HCT116 (cell line): ENCODE results near the gene FOXN3. TPM values are rescaled to one million over a fixed set of nuclear protein-coding genes. Genes with fewer than 3 reads are reported as not detected.

Source experiments
- ATAC-seq: fragments of 200-7000 bp; cut with Tn5 transposase; 2 replicates; pipeline ENCODE4 v1.9.1; 2020; ENCODE audit warnings: mild to moderate bottlenecking, moderate library complexity
- BruUV-seq: library from RNA; stranded (reverse); fragments of 400-500 nt; replicated peaks from 2 replicates; lab custom pipeline; 2021; lab: Mats Ljungman, UMichigan
- CTCF ChIA-PET: fragments of 300-600 bp; sonication (Branson Sonifier 250); formaldehyde crosslinking; loops from one replicate; lab custom pipeline; 2021; ENCODE audit warnings: antibody characterized with exemption; lab: Charles Lee
- POLR2A ChIA-PET: fragments of 300-600, 350-600 bp; sonication (Branson Sonifier 250); formaldehyde crosslinking; loops from one replicate; lab custom pipeline; 2021; ENCODE audit warnings: antibody characterized with exemption; lab: Charles Lee
- RAD21 ChIA-PET, 2 experiments: fragments of 300-600 bp; sonication (Branson Sonifier 250); formaldehyde crosslinking; loops; one replicate each; lab custom pipeline; 2023; ENCODE audit warnings: low total read pairs in 2 of 2; ENCODE audit not compliant: uncharacterized antibody in 2 of 2, unreplicated experiment in 2 of 2, low non-redundant PET in 1 of 2; lab: Charles Lee
- DNase-seq: peaks from one replicate; pipeline ENCODE4 v3.0.0-alpha.2; 2010; ENCODE audit warnings: low read depth, low spot score
- H2AFZ ChIP-seq: fragments of 200-600 bp; shearing (Covaris generic), sonication (generic); 2 replicates; pipeline ENCODE4 v1.6.1; 2017; ENCODE audit warnings: low read depth, mixed run types, mixed read lengths, antibody characterized with exemption, low read length; ENCODE audit not compliant: poor library complexity, severe bottlenecking
- H3K27ac ChIP-seq: 2 replicates; pipeline ENCODE4 v1.5.1; 2012; ENCODE audit warnings: low read depth, low read length
- H3K27me3 ChIP-seq: fragments of 200-600 bp; sonication (generic); 2 replicates; pipeline ENCODE4 v1.6.1; 2016; ENCODE audit warnings: mixed run types, low read length, mixed read lengths; ENCODE audit not compliant: insufficient read depth
- H3K36me3 ChIP-seq, 2 experiments: fragments of 200-500 bp in 1 of 2; fragments of 200-600 bp in 1 of 2; sonication (Bioruptor generic) in 1 of 2; sonication (generic) in 1 of 2; 2 replicates each; pipeline versions ENCODE4 v1.5.1 to v1.6.1; 2014 to 2016; ENCODE audit warnings: low read length in 2 of 2, inconsistent platforms in 1 of 2, mixed read lengths in 1 of 2, mixed run types in 1 of 2; ENCODE audit not compliant: insufficient read depth in 2 of 2, control insufficient read depth in 1 of 2
- H3K4me1 ChIP-seq, 2 experiments: fragments of 200-600 bp in 1 of 2; sonication (generic) in 1 of 2; 2 replicates each; pipeline versions ENCODE4 v1.5.1 to v1.6.1; 2012 to 2017; ENCODE audit warnings: low read length in 2 of 2, inconsistent platforms in 1 of 2, mild to moderate bottlenecking in 1 of 2, mixed read lengths in 1 of 2, mixed run types in 1 of 2, moderate library complexity in 1 of 2; ENCODE audit not compliant: insufficient read depth in 2 of 2, control insufficient read depth in 1 of 2
- H3K4me2 ChIP-seq: fragments of 200-600 bp; sonication (generic); 2 replicates; pipeline ENCODE4 v1.6.1; 2017; ENCODE audit warnings: mixed run types, low read length, mixed read lengths
- H3K4me3 ChIP-seq, 2 experiments: fragments of 200-600 bp in 1 of 2; sonication (generic) in 1 of 2; replicated peaks in 1 of 2; 2 replicates each; pipeline ENCODE4 v1.5.1; 2011 to 2016; ENCODE audit warnings: low read length in 2 of 2, control low read depth in 1 of 2, low read depth in 1 of 2, mild to moderate bottlenecking in 1 of 2, mixed read lengths in 1 of 2, mixed run types in 1 of 2
- H3K79me2 ChIP-seq: fragments of 200-600 bp; sonication (generic); 2 replicates; pipeline ENCODE4 v1.6.1; 2017; ENCODE audit warnings: mild to moderate bottlenecking, mixed run types, low read length, moderate library complexity, mixed read lengths; ENCODE audit not compliant: insufficient read depth
- H3K9ac ChIP-seq: fragments of 200-600 bp; sonication (generic); 2 replicates; pipeline ENCODE4 v1.6.1; 2016; ENCODE audit warnings: low read length, mixed read lengths
- H3K9me2 ChIP-seq: fragments of 200-600 bp; sonication (generic), shearing (Covaris generic); 2 replicates; pipeline ENCODE4 v1.6.1; 2017; ENCODE audit warnings: mixed run types, mild to moderate bottlenecking, moderate library complexity; ENCODE audit not compliant: insufficient read depth
- H3K9me3 ChIP-seq, 2 experiments: fragments of 200-500 bp in 1 of 2; fragments of 200-600 bp in 1 of 2; sonication (Bioruptor generic) in 1 of 2; sonication (generic) in 1 of 2; 2 replicates each; pipeline ENCODE4 v1.6.1; 2014 to 2017; ENCODE audit warnings: low read length in 2 of 2, mixed read lengths in 2 of 2, inconsistent platforms in 1 of 2, low read depth in 1 of 2, mild to moderate bottlenecking in 1 of 2, mixed run types in 1 of 2, moderate library complexity in 1 of 2; ENCODE audit not compliant: control insufficient read depth in 1 of 2, insufficient read depth in 1 of 2
- H4K20me1 ChIP-seq: fragments of 200-600 bp; sonication (generic), shearing (Covaris generic); 2 replicates; pipeline ENCODE4 v1.6.1; 2017; ENCODE audit warnings: mixed run types, mild to moderate bottlenecking, moderate library complexity; ENCODE audit not compliant: insufficient read depth
- CBX3 ChIP-seq: IDR thresholded peaks from 2 replicates; pipeline ENCODE4 v1.6.1; 2012; ENCODE audit warnings: low read depth
- CEBPB ChIP-seq: IDR thresholded peaks from 2 replicates; pipeline ENCODE4 v1.6.1; 2012; ENCODE audit warnings: low read depth
- EGR1 ChIP-seq: IDR thresholded peaks from 2 replicates; pipeline ENCODE4 v1.6.1; 2012; ENCODE audit warnings: low read depth
- ELF1 ChIP-seq: IDR thresholded peaks from 2 replicates; pipeline ENCODE4 v1.6.1; 2012; ENCODE audit warnings: low read depth, borderline replicate concordance
- EZH2 ChIP-seq: fragments of 200-600 bp; sonication (generic); IDR thresholded peaks from 2 replicates; pipeline ENCODE4 v1.6.1; 2017; ENCODE audit warnings: antibody characterized with exemption, mixed run types
- EZH2phosphoT487 ChIP-seq: fragments of 200-600 bp; IDR thresholded peaks from 2 replicates; pipeline ENCODE4 v1.6.1; 2018; ENCODE audit warnings: antibody characterized with exemption, borderline replicate concordance
- FOSL1 ChIP-seq: IDR thresholded peaks from 2 replicates; pipeline ENCODE4 v1.6.1; 2012; ENCODE audit warnings: low read depth
- JUND ChIP-seq: IDR thresholded peaks from 2 replicates; pipeline ENCODE4 v1.6.1; 2012
- POLR2A ChIP-seq: IDR thresholded peaks from 2 replicates; pipeline ENCODE4 v1.7.0; 2011; ENCODE audit warnings: borderline replicate concordance; ENCODE audit not compliant: insufficient read depth, insufficient read length; ENCODE audit errors: extremely low read depth
- POLR2AphosphoS5 ChIP-seq: IDR thresholded peaks from 2 replicates; pipeline ENCODE4 v1.6.1; 2011; ENCODE audit warnings: mild to moderate bottlenecking, low read depth, low read length, moderate library complexity
- RAD21 ChIP-seq: IDR thresholded peaks from 2 replicates; pipeline ENCODE4 v1.6.1; 2012; ENCODE audit warnings: low read depth, mild to moderate bottlenecking
- SIN3A ChIP-seq: IDR thresholded peaks from 2 replicates; pipeline ENCODE4 v1.6.1; 2012; ENCODE audit warnings: low read depth
- SRF ChIP-seq: IDR thresholded peaks from 2 replicates; pipeline ENCODE4 v1.6.1; 2012; ENCODE audit warnings: low read depth
- TCF7L2 ChIP-seq: IDR thresholded peaks from 2 replicates; pipeline ENCODE4 v1.7.0; 2011; ENCODE audit warnings: borderline replicate concordance, inconsistent platforms; ENCODE audit not compliant: insufficient read depth, insufficient read length; ENCODE audit errors: extremely low read depth
- ZFX ChIP-seq: fragments of 450-650 bp; IDR thresholded peaks from 2 replicates; pipeline ENCODE4 v1.6.1; 2017
- ZNF274 ChIP-seq: fragments of 200-500 bp; sonication (Bioruptor generic); IDR thresholded peaks from 2 replicates; pipeline ENCODE4 v1.6.1; 2014; ENCODE audit warnings: mild to moderate bottlenecking, low read depth, low read length, inconsistent platforms
- intact Hi-C: fragments of 100-400 bp; cut with micrococcal nuclease; formaldehyde crosslinking; loops from 2 replicates; pipeline ENCODE4 v1.10.0; 2022
- total RNA-seq: library from RNA; stranded (reverse); gene quantifications from one replicate; pipeline ENCODE4 v1.2.1, GENCODE V29; 2021; ENCODE audit not compliant: unreplicated experiment
- TF ChIP-seq, protein P1 (sequence below), 3 experiments: fragments of 200-600 bp in 1 of 3; sonication (generic) in 1 of 3; IDR thresholded peaks in 2 of 3; conservative IDR thresholded peaks in 1 of 3; 2 replicates each; pipeline ENCODE4 v1.5.1; 2012 to 2017; ENCODE audit warnings: low read depth in 2 of 3, low read length in 2 of 3, antibody characterized with exemption in 1 of 3, borderline replicate concordance in 1 of 3, control low read depth in 1 of 3, mild to moderate bottlenecking in 1 of 3, mixed read lengths in 1 of 3, mixed run types in 1 of 3, moderate library complexity in 1 of 3; ENCODE audit not compliant: insufficient read depth in 1 of 3
- TF ChIP-seq, protein P2 (sequence below): IDR thresholded peaks from 2 replicates; pipeline ENCODE4 v1.6.1; 2012
- TF ChIP-seq, protein P3 (sequence below): IDR thresholded peaks from 2 replicates; pipeline ENCODE4 v1.6.1; 2012

Gene FOXN3
- total RNA-seq, 1 experiment from 2014 or later = 20.0 TPM

GRCh38 chr14:89202413-89203190, 214.4 kb downstream of the FOXN3 start:
- Histone ChIP-seq H3K79me2 (no peaks in the 10 kb centered on the region), H3K27me3 (no peaks in the 10 kb centered on the region), H3K4me2 (no peak overlapping the region), H2AFZ (no peak overlapping the region), H3K9me3 (no peaks in the 10 kb centered on the region), H3K9ac (no peak overlapping the region), H3K9me2 (no peaks in the 10 kb centered on the region), H3K4me3 (no peak overlapping the region), H3K4me1 (no peaks in the 10 kb centered on the region; a peak in 1 of 4 replicates), H4K20me1 (no peaks in the 10 kb centered on the region)
- ChIA-PET RAD21 (no interaction called here), CTCF (no interaction called here), POLR2A (no interaction called here)
- intact Hi-C loops = no loop called here
- ATAC-seq = no peak
- BruUV-seq = no TSS peak
- TF ChIP-seq SRF = no peak
- TF ChIP-seq, protein P1, sequence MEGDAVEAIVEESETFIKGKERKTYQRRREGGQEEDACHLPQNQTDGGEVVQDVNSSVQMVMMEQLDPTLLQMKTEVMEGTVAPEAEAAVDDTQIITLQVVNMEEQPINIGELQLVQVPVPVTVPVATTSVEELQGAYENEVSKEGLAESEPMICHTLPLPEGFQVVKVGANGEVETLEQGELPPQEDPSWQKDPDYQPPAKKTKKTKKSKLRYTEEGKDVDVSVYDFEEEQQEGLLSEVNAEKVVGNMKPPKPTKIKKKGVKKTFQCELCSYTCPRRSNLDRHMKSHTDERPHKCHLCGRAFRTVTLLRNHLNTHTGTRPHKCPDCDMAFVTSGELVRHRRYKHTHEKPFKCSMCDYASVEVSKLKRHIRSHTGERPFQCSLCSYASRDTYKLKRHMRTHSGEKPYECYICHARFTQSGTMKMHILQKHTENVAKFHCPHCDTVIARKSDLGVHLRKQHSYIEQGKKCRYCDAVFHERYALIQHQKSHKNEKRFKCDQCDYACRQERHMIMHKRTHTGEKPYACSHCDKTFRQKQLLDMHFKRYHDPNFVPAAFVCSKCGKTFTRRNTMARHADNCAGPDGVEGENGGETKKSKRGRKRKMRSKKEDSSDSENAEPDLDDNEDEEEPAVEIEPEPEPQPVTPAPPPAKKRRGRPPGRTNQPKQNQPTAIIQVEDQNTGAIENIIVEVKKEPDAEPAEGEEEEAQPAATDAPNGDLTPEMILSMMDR (IDR thresholded peaks at IDR 0.05 in 2 of 3, conservative IDR thresholded peaks at IDR 0.05 in 1 of 3; ENCODE audit: borderline replicate concordance in 1 of 3, insufficient read depth in 1 of 3, low read depth in 2 of 3, low read length in 2 of 3) = no peak
- TF ChIP-seq TCF7L2 = no peak
- no peak for TF ChIP-seq SIN3A
- no peak for TF ChIP-seq ELF1
- TF ChIP-seq POLR2AphosphoS5 = no peak
- no peak for TF ChIP-seq ZFX
- TF ChIP-seq EGR1 = no peak
- TF ChIP-seq, protein P2, sequence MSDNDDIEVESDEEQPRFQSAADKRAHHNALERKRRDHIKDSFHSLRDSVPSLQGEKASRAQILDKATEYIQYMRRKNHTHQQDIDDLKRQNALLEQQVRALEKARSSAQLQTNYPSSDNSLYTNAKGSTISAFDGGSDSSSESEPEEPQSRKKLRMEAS = no peak
- TF ChIP-seq JUND = no peak
- TF ChIP-seq RAD21 = no peak
- TF ChIP-seq, protein P3, sequence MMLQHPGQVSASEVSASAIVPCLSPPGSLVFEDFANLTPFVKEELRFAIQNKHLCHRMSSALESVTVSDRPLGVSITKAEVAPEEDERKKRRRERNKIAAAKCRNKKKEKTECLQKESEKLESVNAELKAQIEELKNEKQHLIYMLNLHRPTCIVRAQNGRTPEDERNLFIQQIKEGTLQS = no peak
- no peak for TF ChIP-seq POLR2A
- no peak for TF ChIP-seq FOSL1
- no peak for TF ChIP-seq CEBPB
- no peak for TF ChIP-seq CBX3
- no peak for TF ChIP-seq ZNF274
- TF ChIP-seq EZH2 = no peak
- TF ChIP-seq EZH2phosphoT487 = no peak
- TF ChIP-seq, all 23 proteins: peak for 0
- H3K36me3 ChIP-seq = no peaks in the 10 kb centered on the region
- H3K27ac ChIP-seq = no peak overlapping the region
- DNase-seq = no peak
